BLaER1 treated with 17β-estradiol and CSF1 and Interleukin-3, amounts not matched to agents 10 nM and 100 nM (cell line): ENCODE results near the gene PYHIN1.

ENCODE experiments used
- H3K27ac ChIP-seq, 11 experiments: shearing (Covaris generic); formaldehyde crosslinking; 2 replicates each; pipeline ENCODE4 v1.8.1; 2022
- H3K27me3 ChIP-seq, 11 experiments: shearing (Covaris generic); formaldehyde crosslinking; 2 replicates each; pipeline ENCODE4 v1.8.1; 2022
- H3K36me3 ChIP-seq, 11 experiments: shearing (Covaris generic); formaldehyde crosslinking; 2 replicates each; pipeline ENCODE4 v1.8.1; 2022
- H3K4me1 ChIP-seq, 10 experiments: shearing (Covaris generic); formaldehyde crosslinking; 2 replicates each; pipeline ENCODE4 v1.8.1; 2022
- H3K4me2 ChIP-seq, 11 experiments: shearing (Covaris generic); formaldehyde crosslinking; 2 replicates each; pipeline ENCODE4 v1.8.1; 2022
- H3K4me3 ChIP-seq, 10 experiments: shearing (Covaris generic); formaldehyde crosslinking; 2 replicates each; pipeline ENCODE4 v1.8.1; 2022
- H3K9ac ChIP-seq, 11 experiments: shearing (Covaris generic); formaldehyde crosslinking; 2 replicates each; pipeline ENCODE4 v1.8.1; 2022
- H3K9me3 ChIP-seq, 11 experiments: shearing (Covaris generic); formaldehyde crosslinking; replicated peaks in 1 of 11; 2 replicates each; pipeline ENCODE4 v1.8.1; 2022
- H4K20me1 ChIP-seq, 11 experiments: shearing (Covaris generic); formaldehyde crosslinking; 2 replicates each; pipeline ENCODE4 v1.8.1; 2022
- Cebpa-rat ChIP-seq, 11 experiments: shearing (Covaris generic); IDR thresholded peaks; 2 replicates each; pipeline ENCODE4 v1.8.1; 2022

Gene PYHIN1

GRCh38 chr1:158939180-158939579 is 7.8 kb downstream of the PYHIN1 start:
- no peaks in the 10 kb centered on the region for H3K9me3 ChIP-seq
- no peak for TF ChIP-seq Cebpa-rat (IDR thresholded peaks at IDR 0.05)
- H3K36me3 ChIP-seq, result no peaks in the 10 kb centered on the region

DNA sequence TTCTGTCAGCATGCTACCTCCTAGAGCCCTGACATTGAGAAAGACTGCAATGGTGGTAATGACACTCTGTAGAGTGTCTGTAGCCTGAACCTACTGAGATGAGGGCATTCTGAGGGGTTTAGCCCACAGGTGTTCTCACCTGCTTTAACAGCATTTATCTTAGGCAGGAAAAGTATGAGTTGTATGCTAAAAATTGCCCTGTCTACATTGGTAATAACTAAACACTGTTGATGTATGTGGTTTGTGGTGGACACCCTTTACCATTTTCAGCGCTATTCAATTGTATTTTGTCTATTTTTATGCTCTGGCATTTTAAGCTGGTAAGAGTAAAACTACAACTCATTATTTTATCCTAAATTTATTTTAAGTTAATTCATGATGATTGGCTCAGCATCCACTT is 10.0 kb downstream of the PYHIN1 start:
- no peak for TF ChIP-seq Cebpa-rat (IDR thresholded peaks at IDR 0.05)
- Histone ChIP-seq H3K4me3 (no peak overlapping the region), H3K9ac (no peak overlapping the region), H3K27ac (no peak overlapping the region), H4K20me1 (no peaks in the 10 kb centered on the region), H3K4me2 (no peak overlapping the region), H3K27me3 (no peaks in the 10 kb centered on the region), H3K4me1 (no peaks in the 10 kb centered on the region), H3K36me3 (no peaks in the 10 kb centered on the region), H3K9me3 (no peaks in the 10 kb centered on the region)

More at GRCh38 chr1:158939180-158939579, 7.8 kb downstream of the PYHIN1 start:
- H3K27me3 ChIP-seq, result no peaks in the 10 kb centered on the region
- H3K27ac ChIP-seq, result no peak overlapping the region
- no peaks in the 10 kb centered on the region for H4K20me1 ChIP-seq
- H3K4me3 ChIP-seq, result no peak overlapping the region
- no peak overlapping the region for H3K9ac ChIP-seq
- H3K4me1 ChIP-seq, result no peaks in the 10 kb centered on the region
- no peak overlapping the region for H3K4me2 ChIP-seq

DNA sequence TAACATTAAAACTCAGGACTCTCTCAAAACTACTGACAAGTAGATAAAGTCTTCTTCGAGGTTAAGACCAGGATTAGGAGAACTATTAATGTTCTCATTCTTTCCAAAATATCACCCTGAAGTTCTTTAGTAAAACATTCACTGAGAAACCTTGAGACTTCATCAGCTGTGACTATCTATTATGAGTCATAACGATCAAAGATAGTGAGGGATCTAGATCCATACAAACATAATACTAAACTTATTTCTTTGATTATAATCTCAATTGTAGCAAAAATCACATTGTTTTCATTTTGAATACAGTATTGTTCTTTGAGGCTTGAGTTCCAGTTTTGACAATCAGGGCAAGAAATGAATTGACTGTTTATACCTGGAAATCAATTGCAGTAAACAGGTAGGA is 11.1 kb downstream of the PYHIN1 start:
- Histone ChIP-seq H3K4me3 (no peak overlapping the region), H3K4me1 (no peaks in the 10 kb centered on the region), H3K36me3 (no peaks in the 10 kb centered on the region), H3K9ac (no peak overlapping the region), H3K9me3 (no peaks in the 10 kb centered on the region), H3K27me3 (no peaks in the 10 kb centered on the region), H3K27ac (no peak overlapping the region), H3K4me2 (no peak overlapping the region), H4K20me1 (no peaks in the 10 kb centered on the region)
- TF ChIP-seq Cebpa-rat (IDR thresholded peaks at IDR 0.05), result no peak

GRCh38 chr1:158943059-158943458 is 11.7 kb downstream of the PYHIN1 start:
- H3K4me3 ChIP-seq, result no peak overlapping the region
- H4K20me1 ChIP-seq, result no peaks in the 10 kb centered on the region
- no peaks in the 10 kb centered on the region for H3K9me3 ChIP-seq
- H3K4me2 ChIP-seq, result no peak overlapping the region
- H3K27ac ChIP-seq, result no peak overlapping the region
- no peak for TF ChIP-seq Cebpa-rat (IDR thresholded peaks at IDR 0.05)
- H3K27me3 ChIP-seq, result no peaks in the 10 kb centered on the region
- H3K36me3 ChIP-seq, result no peaks in the 10 kb centered on the region
- H3K9ac ChIP-seq, result no peak overlapping the region
- H3K4me1 ChIP-seq, result no peaks in the 10 kb centered on the region

GRCh38 chr1:158945061-158945460 is 13.7 kb downstream of the PYHIN1 start:
- Histone ChIP-seq H3K4me2 (no peak overlapping the region), H3K27ac (no peak overlapping the region), H3K9ac (no peak overlapping the region), H3K9me3 (no peaks in the 10 kb centered on the region), H3K36me3 (no peaks in the 10 kb centered on the region), H3K4me3 (no peak overlapping the region), H3K4me1 (no peaks in the 10 kb centered on the region), H4K20me1 (no peaks in the 10 kb centered on the region), H3K27me3 (no peaks in the 10 kb centered on the region)
- no peak for TF ChIP-seq Cebpa-rat (IDR thresholded peaks at IDR 0.05)

DNA sequence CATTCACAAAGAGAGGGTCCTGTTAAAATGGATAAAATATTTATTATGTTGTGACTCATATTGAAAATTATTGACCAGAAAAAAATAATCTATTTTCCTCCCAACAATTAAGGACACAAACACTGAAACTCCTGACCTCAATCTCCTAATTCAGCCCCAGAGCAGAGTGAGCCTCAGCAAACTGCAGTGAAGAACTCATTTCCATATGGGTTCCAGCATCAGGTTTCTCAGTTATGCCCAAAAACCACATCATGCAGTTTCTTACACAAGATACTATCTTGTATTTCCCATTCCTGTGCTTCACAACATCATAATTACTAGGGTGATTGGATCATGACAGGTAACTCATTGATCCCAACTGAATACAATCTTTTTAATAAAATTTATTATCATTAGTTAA is 15.4 kb downstream of the PYHIN1 start:
- no peak overlapping the region for H3K9ac ChIP-seq
- TF ChIP-seq Cebpa-rat (IDR thresholded peaks at IDR 0.05), result no peak
- no peaks in the 10 kb centered on the region for H3K4me1 ChIP-seq
- no peak overlapping the region for H3K27ac ChIP-seq
- no peaks in the 10 kb centered on the region for H3K27me3 ChIP-seq
- H4K20me1 ChIP-seq, result no peaks in the 10 kb centered on the region
- H3K4me3 ChIP-seq, result no peak overlapping the region
- no peak overlapping the region for H3K4me2 ChIP-seq
- H3K36me3 ChIP-seq, result no peaks in the 10 kb centered on the region
- peaks cover 0 to 2% (median under 1%) of the 10 kb centered on the region in 11 experiments; a peak in 8 of 22 replicates for H3K9me3 ChIP-seq

- no peak overlapping the region for H3K27ac ChIP-seq
- no peak for TF ChIP-seq Cebpa-rat (IDR thresholded peaks at IDR 0.05)
- no peaks in the 10 kb centered on the region for H3K27me3 ChIP-seq
- no peaks in the 10 kb centered on the region for H4K20me1 ChIP-seq
- no peak overlapping the region for H3K4me2 ChIP-seq
- H3K4me1 ChIP-seq, result peaks cover 0 to 7% (median 4%) of the 10 kb centered on the region in 10 experiments; a peak in 5 of 20 replicates
- peaks cover 0 to 13% (median 10%) of the 10 kb centered on the region in 11 experiments; a peak in 16 of 22 replicates for H3K9me3 ChIP-seq
- no peak overlapping the region for H3K9ac ChIP-seq
- H3K36me3 ChIP-seq, result no peaks in the 10 kb centered on the region
- no peak overlapping the region for H3K4me3 ChIP-seq
Measured at GRCh38 chr1:158951956-158952355, 20.6 kb downstream of the PYHIN1 start.

DNA sequence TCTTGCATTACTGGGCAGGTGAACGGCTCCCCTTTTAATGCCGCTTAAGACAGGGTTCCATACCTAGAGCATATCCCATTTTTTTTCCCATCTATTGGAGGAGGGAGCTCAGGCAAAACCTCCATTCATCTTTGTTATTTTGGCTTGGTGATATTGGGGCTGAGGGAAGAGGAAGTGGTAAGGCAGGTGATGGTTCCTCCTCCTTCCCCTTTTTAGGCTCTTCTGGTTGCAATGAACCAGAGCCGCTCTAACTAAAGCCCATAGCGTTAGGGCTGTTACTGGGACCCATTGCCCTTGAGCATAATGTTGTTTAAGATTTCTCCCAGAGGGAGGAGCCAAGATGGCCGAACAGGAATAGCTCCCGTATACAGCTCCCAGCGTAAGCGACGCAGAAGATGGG is 21.1 kb downstream of the PYHIN1 start:
- Histone ChIP-seq H3K27ac (no peak overlapping the region), H3K4me3 (no peak overlapping the region), H3K4me1 (peaks cover 0 to 7% (median 4%) of the 10 kb centered on the region in 10 experiments; a peak in 5 of 20 replicates), H3K4me2 (no peak overlapping the region), H3K36me3 (no peaks in the 10 kb centered on the region), H4K20me1 (no peaks in the 10 kb centered on the region), H3K9me3 (peaks cover 0 to 13% (median 10%) of the 10 kb centered on the region in 11 experiments; a peak in 16 of 22 replicates), H3K27me3 (no peaks in the 10 kb centered on the region), H3K9ac (no peak overlapping the region)
- TF ChIP-seq Cebpa-rat (IDR thresholded peaks at IDR 0.05), result no peak

DNA sequence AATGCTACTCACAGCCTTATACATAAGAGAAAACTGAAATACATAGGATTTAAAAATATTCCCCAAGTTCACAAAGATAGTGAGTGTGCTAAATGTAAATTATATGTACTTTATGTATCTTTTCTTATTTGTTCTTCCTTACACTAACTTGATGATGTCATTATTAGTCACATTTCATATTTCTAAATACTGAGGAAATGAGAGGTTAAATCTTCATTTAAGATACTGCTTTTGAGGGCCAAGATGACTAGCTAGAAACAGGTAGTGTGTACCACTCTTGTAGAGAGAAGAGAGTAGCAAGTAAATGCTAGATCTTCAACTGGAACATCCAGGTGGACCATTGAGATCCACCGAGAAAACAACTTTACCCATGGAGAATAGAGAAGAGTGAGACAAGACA is 29.8 kb downstream of the PYHIN1 start:
- no peak for TF ChIP-seq Cebpa-rat (IDR thresholded peaks at IDR 0.05)
- Histone ChIP-seq H3K9me3 (no peaks in the 10 kb centered on the region), H3K9ac (no peak overlapping the region), H4K20me1 (no peaks in the 10 kb centered on the region), H3K4me3 (no peak overlapping the region), H3K4me1 (no peaks in the 10 kb centered on the region), H3K27me3 (no peaks in the 10 kb centered on the region), H3K4me2 (no peak overlapping the region), H3K27ac (no peak overlapping the region), H3K36me3 (no peaks in the 10 kb centered on the region)

DNA sequence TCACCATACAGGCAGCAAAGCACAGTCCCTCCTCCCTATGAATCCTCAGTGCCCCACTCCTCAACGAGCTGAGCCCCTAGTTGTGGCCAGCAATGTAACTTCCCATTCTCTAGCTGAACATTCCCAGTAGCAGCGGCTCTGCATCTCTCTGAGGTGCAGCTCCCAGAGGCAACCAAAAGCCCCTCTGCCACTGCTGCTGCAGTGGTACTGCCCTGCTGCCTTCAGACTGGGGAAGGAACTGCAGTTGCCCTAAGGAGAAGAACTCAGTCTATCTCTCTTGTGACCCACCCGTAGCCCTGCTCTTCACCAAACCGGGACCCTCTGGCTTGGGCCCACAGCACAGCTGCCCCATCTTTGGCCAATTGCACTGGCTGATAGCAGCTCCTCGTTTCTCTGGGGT is 31.6 kb downstream of the PYHIN1 start:
- Histone ChIP-seq H3K27ac (no peak overlapping the region), H3K36me3 (no peaks in the 10 kb centered on the region), H3K9me3 (no peaks in the 10 kb centered on the region), H3K9ac (no peak overlapping the region), H3K4me2 (no peak overlapping the region), H3K4me3 (no peak overlapping the region), H3K27me3 (no peaks in the 10 kb centered on the region), H3K4me1 (no peaks in the 10 kb centered on the region), H4K20me1 (no peaks in the 10 kb centered on the region)
- TF ChIP-seq Cebpa-rat (IDR thresholded peaks at IDR 0.05), result no peak
